ENCODE data around the gene STK36.

DNA sequence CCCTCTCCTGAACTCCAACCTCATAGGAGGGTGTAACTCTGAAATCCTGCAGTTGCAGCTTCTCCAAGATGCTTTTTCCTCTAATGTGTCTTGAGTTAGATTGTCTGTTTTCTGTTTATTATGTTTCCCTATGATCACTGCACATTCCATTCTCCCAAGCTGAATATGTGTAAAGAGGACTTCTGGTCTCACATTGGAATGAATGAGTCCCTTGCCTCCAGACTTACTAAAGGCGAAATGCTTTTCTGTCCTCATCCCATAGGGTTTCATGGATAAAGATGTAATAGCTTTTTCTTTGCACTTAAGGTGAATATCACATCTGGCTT, 74.5 kb downstream of the STK36 start:
- no peak for TF ChIP-seq POLR2AphosphoS5 (IDR thresholded peaks at IDR 0.05; ENCODE audit: low read depth)
- TF ChIP-seq, protein P1, sequence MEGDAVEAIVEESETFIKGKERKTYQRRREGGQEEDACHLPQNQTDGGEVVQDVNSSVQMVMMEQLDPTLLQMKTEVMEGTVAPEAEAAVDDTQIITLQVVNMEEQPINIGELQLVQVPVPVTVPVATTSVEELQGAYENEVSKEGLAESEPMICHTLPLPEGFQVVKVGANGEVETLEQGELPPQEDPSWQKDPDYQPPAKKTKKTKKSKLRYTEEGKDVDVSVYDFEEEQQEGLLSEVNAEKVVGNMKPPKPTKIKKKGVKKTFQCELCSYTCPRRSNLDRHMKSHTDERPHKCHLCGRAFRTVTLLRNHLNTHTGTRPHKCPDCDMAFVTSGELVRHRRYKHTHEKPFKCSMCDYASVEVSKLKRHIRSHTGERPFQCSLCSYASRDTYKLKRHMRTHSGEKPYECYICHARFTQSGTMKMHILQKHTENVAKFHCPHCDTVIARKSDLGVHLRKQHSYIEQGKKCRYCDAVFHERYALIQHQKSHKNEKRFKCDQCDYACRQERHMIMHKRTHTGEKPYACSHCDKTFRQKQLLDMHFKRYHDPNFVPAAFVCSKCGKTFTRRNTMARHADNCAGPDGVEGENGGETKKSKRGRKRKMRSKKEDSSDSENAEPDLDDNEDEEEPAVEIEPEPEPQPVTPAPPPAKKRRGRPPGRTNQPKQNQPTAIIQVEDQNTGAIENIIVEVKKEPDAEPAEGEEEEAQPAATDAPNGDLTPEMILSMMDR (IDR thresholded peaks at IDR 0.05; ENCODE audit: insufficient read depth, low read length): no peak
